Measurements from ENCODE around the gene CD300LD.

The CD300LD gene

GRCh38 chr17:74566132-74566753, 25.8 kb downstream of the CD300LD start:
- Histone ChIP-seq H3K9me3 (replicated peaks; ENCODE audit: insufficient read depth, low read length) (no peaks in the 10 kb centered on the region), H3K36me3 (replicated peaks; ENCODE audit: insufficient read depth, low read length) (no peaks in the 10 kb centered on the region), H3K27me3 (replicated peaks; ENCODE audit: insufficient read depth, low read length) (peaks cover 85% of the 10 kb centered on the region), H3K4me3 (ENCODE audit: low read length) (no peak overlapping the region), H3K27ac (ENCODE audit: low read length) (no peak overlapping the region), H3K4me2 (ENCODE audit: low read depth, low read length) (no peak overlapping the region), H3F3A (ENCODE audit: insufficient read depth, low read length) (no peaks in the 10 kb centered on the region), H4K20me1 (ENCODE audit: insufficient read depth, low read length) (no peaks in the 10 kb centered on the region), H3K9ac (ENCODE audit: low read length) (no peak overlapping the region), H3K4me1 (ENCODE audit: low read length) (no peaks in the 10 kb centered on the region), H2AFZ (ENCODE audit: low read length) (no peak overlapping the region), H3K9me2 (replicated peaks; ENCODE audit: insufficient read depth, low read length) (no peaks in the 10 kb centered on the region), H3K79me2 (ENCODE audit: low read length) (no peaks in the 10 kb centered on the region)
- TF ChIP-seq EZH2phosphoT487 (IDR thresholded peaks at IDR 0.05; ENCODE audit: low read length) (no peak), CTCF (IDR thresholded peaks at IDR 0.05; ENCODE audit: low read length) (peak; percentile 68)
- DNase-seq: peak; percentile 26

GRCh38 chr17:74565126-74565525, 27.0 kb downstream of the CD300LD start:
- Histone ChIP-seq H3K27me3 (replicated peaks; ENCODE audit: insufficient read depth, low read length) (peaks cover 85% of the 10 kb centered on the region), H3K4me3 (ENCODE audit: low read length) (no peak overlapping the region), H3K27ac (ENCODE audit: low read length) (no peak overlapping the region), H3K9ac (ENCODE audit: low read length) (no peak overlapping the region), H3K36me3 (replicated peaks; ENCODE audit: insufficient read depth, low read length) (no peaks in the 10 kb centered on the region), H2AFZ (ENCODE audit: low read length) (no peak overlapping the region), H3K9me3 (replicated peaks; ENCODE audit: insufficient read depth, low read length) (no peaks in the 10 kb centered on the region), H3K4me1 (ENCODE audit: low read length) (no peaks in the 10 kb centered on the region), H3K9me2 (replicated peaks; ENCODE audit: insufficient read depth, low read length) (no peaks in the 10 kb centered on the region), H3K4me2 (ENCODE audit: low read depth, low read length) (no peak overlapping the region), H3K79me2 (ENCODE audit: low read length) (no peaks in the 10 kb centered on the region), H3F3A (ENCODE audit: insufficient read depth, low read length) (no peaks in the 10 kb centered on the region), H4K20me1 (ENCODE audit: insufficient read depth, low read length) (no peaks in the 10 kb centered on the region)
- DNase-seq: no peak
- no peak for TF ChIP-seq EZH2phosphoT487 (IDR thresholded peaks at IDR 0.05; ENCODE audit: low read length)
- TF ChIP-seq CTCF (IDR thresholded peaks at IDR 0.05; ENCODE audit: low read length): no peak
- TF ChIP-seq EZH2 (optimal IDR thresholded peaks at IDR 0.05; ENCODE audit: low read depth, low read length): no peak

GRCh38 chr17:74563358-74563757, 28.7 kb downstream of the CD300LD start:
- H3K27ac ChIP-seq (ENCODE audit: low read length): no peak overlapping the region
- no peak for TF ChIP-seq EZH2phosphoT487 (IDR thresholded peaks at IDR 0.05; ENCODE audit: low read length)
- TF ChIP-seq CTCF (IDR thresholded peaks at IDR 0.05; ENCODE audit: low read length): no peak
- no peak for TF ChIP-seq EZH2 (optimal IDR thresholded peaks at IDR 0.05; ENCODE audit: low read depth, low read length)

More at GRCh38 chr17:74563358-74563757, 28.7 kb downstream of the CD300LD start:
- Histone ChIP-seq H3K9me3 (replicated peaks; ENCODE audit: insufficient read depth, low read length) (no peaks in the 10 kb centered on the region), H3K4me3 (ENCODE audit: low read length) (no peak overlapping the region), H3F3A (ENCODE audit: insufficient read depth, low read length) (no peaks in the 10 kb centered on the region), H3K4me1 (ENCODE audit: low read length) (no peaks in the 10 kb centered on the region), H3K79me2 (ENCODE audit: low read length) (no peaks in the 10 kb centered on the region), H3K27me3 (replicated peaks; ENCODE audit: insufficient read depth, low read length) (peaks cover 92% of the 10 kb centered on the region), H3K4me2 (ENCODE audit: low read depth, low read length) (no peak overlapping the region), H2AFZ (ENCODE audit: low read length) (no peak overlapping the region), H3K36me3 (replicated peaks; ENCODE audit: insufficient read depth, low read length) (no peaks in the 10 kb centered on the region), H4K20me1 (ENCODE audit: insufficient read depth, low read length) (no peaks in the 10 kb centered on the region), H3K9me2 (replicated peaks; ENCODE audit: insufficient read depth, low read length) (no peaks in the 10 kb centered on the region), H3K9ac (ENCODE audit: low read length) (no peak overlapping the region)
- DNase-seq: no peak

Data from MM.1S (cell line).